Tibial nerve (tissue), 3 donors: ENCODE measurements around the gene PRR35.

Source experiments
- CTCF ChIP-seq, 5 experiments: fragments of 200-600 bp in 3 of 5; fragments of 450-650 bp in 2 of 5; sonication (generic) in 3 of 5; IDR thresholded peaks; one replicate each; pipeline ENCODE4 v1.5.1; 2016 to 2019; ENCODE audit warnings: antibody characterized with exemption in 5 of 5, mild to moderate bottlenecking in 3 of 5, moderate library complexity in 2 of 5
- POLR2A ChIP-seq, 2 donors: fragments of 450-650 bp; IDR thresholded peaks; one replicate each; pipeline ENCODE4 v1.6.1; 2017; ENCODE audit warnings: antibody characterized with exemption in 2 of 2, mild to moderate bottlenecking in 2 of 2, moderate library complexity in 2 of 2

- TF ChIP-seq CTCF (IDR thresholded peaks at IDR 0.05) (no peak), POLR2A (IDR thresholded peaks at IDR 0.05) (no peak)
Measured at GRCh38 chr16:551210-551609, 9.0 kb upstream of the PRR35 start.
